Mesendoderm (in vitro differentiated cells): ENCODE measurements around the gene PAFAH2.
"Not testable (repeated sequence)": the region's sequence is repeated elsewhere in the genome, so short reads cannot be mapped to it uniquely, and the experiment has no call there.

Source experiments
- DNase-seq: peaks from one replicate; pipeline ENCODE4 v3.0.0; 2013
- H2AK5ac ChIP-seq: 2 replicates; pipeline ENCODE4 v1.6.1; 2013; ENCODE audit warnings: low read length, inconsistent platforms
- H2BK120ac ChIP-seq: 2 replicates; pipeline ENCODE4 v1.6.1; 2013; ENCODE audit warnings: low read depth, mild to moderate bottlenecking, low read length, moderate library complexity, mixed read lengths
- H2BK15ac ChIP-seq: replicated peaks from 2 replicates; pipeline ENCODE4 v1.6.1; 2013; ENCODE audit warnings: low read depth, mild to moderate bottlenecking, moderate library complexity
- H2BK5ac ChIP-seq: 2 replicates; pipeline ENCODE4 v1.6.1; 2013; ENCODE audit warnings: low read length, inconsistent platforms
- H3K18ac ChIP-seq: 2 replicates; pipeline ENCODE4 v1.6.1; 2013; ENCODE audit warnings: mild to moderate bottlenecking, low read length, mixed read lengths
- H3K23ac ChIP-seq: one replicate; pipeline ENCODE4 v1.6.1; 2013; ENCODE audit warnings: low read length
- H3K27ac ChIP-seq: 2 replicates; pipeline ENCODE4 v1.5.1; 2013; ENCODE audit warnings: low read depth, mild to moderate bottlenecking, inconsistent platforms, low read length, moderate library complexity
- H3K27me3 ChIP-seq: 2 replicates; pipeline ENCODE4 v1.6.1; 2013; ENCODE audit warnings: low read length, control low read depth, mild to moderate bottlenecking, inconsistent platforms; ENCODE audit not compliant: insufficient read depth, poor library complexity
- H3K36me3 ChIP-seq: 2 replicates; pipeline ENCODE4 v1.6.1; 2013; ENCODE audit warnings: low read length, inconsistent platforms; ENCODE audit not compliant: control insufficient read depth, insufficient read depth
- H3K4ac ChIP-seq: one replicate; pipeline ENCODE4 v1.6.1; 2013; ENCODE audit warnings: low read depth, mild to moderate bottlenecking, low read length, moderate library complexity
- H3K4me1 ChIP-seq: 2 replicates; pipeline ENCODE4 v1.6.1; 2013; ENCODE audit warnings: low read depth, low read length, inconsistent platforms; ENCODE audit not compliant: control insufficient read depth
- H3K4me2 ChIP-seq: 2 replicates; pipeline ENCODE4 v1.6.1; 2013; ENCODE audit warnings: low read length
- H3K4me3 ChIP-seq: 2 replicates; pipeline ENCODE4 v1.5.1; 2013; ENCODE audit warnings: mild to moderate bottlenecking, low read length
- H3K56ac ChIP-seq: one replicate; pipeline ENCODE4 v1.6.1; 2013; ENCODE audit warnings: low read length
- H3K79me1 ChIP-seq: 2 replicates; pipeline ENCODE4 v1.6.1; 2013; ENCODE audit warnings: low read length, inconsistent platforms
- H3K79me2 ChIP-seq: 2 replicates; pipeline ENCODE4 v1.6.1; 2013; ENCODE audit warnings: mild to moderate bottlenecking, low read length; ENCODE audit not compliant: control insufficient read depth, insufficient read depth
- H3K9ac ChIP-seq: 2 replicates; pipeline ENCODE4 v1.6.1; 2013; ENCODE audit warnings: low read length, inconsistent platforms
- H4K5ac ChIP-seq: one replicate; pipeline ENCODE4 v1.6.1; 2013; ENCODE audit warnings: low read length
- H4K8ac ChIP-seq: one replicate; pipeline ENCODE4 v1.6.1; 2013; ENCODE audit warnings: low read depth, mild to moderate bottlenecking, control low read depth, low read length, moderate library complexity
- WGBS: extraction: QIAGEN DNeasy Blood & Tissue Kit; methylation state at CpG from one replicate; pipeline ENCODE4 v1.1.7; 2013; ENCODE audit warnings: low lambda C conversion rate, missing lambda C conversion rate; ENCODE audit not compliant: insufficient coverage; ENCODE audit errors: extremely low coverage; 5-methylcytosine and 5-hydroxymethylcytosine counted together

Gene PAFAH2

GRCh38 chr1:25986773-25987172 is 11.1 kb downstream of the PAFAH2 start:
- not testable (repeated sequence) for H3K4ac ChIP-seq, H2BK120ac ChIP-seq, H3K36me3 ChIP-seq, H3K4me3 ChIP-seq, H3K56ac ChIP-seq, H2BK5ac ChIP-seq, H3K23ac ChIP-seq, H3K9ac ChIP-seq, H2BK15ac ChIP-seq, H4K5ac ChIP-seq, H4K8ac ChIP-seq, H3K18ac ChIP-seq, H3K79me2 ChIP-seq, H3K4me2 ChIP-seq, H3K27ac ChIP-seq, H3K27me3 ChIP-seq, H2AK5ac ChIP-seq, H3K4me1 ChIP-seq, DNase-seq, H3K79me1 ChIP-seq
- no CpG with 5 or more reads among the region's 10 CpGs for WGBS

GRCh38 chr1:25985670-25986069 is 12.2 kb downstream of the PAFAH2 start:
- whole genome bisulfite sequencing, result no CpG with 5 or more reads among the region's 3 CpGs
- no peak overlapping the region for H2BK15ac ChIP-seq
- H3K4me3 ChIP-seq, result no peak overlapping the region
- H2BK5ac ChIP-seq, result no peak overlapping the region
- no peak overlapping the region for H2BK120ac ChIP-seq
- no peaks in the 10 kb centered on the region for H3K27me3 ChIP-seq
- H3K4me2 ChIP-seq, result no peak overlapping the region
- no peaks in the 10 kb centered on the region for H3K79me1 ChIP-seq
- H3K36me3 ChIP-seq, result peaks cover 3% of the 10 kb centered on the region
- no peaks in the 10 kb centered on the region for H3K79me2 ChIP-seq
- no peak overlapping the region for H3K56ac ChIP-seq
- H2AK5ac ChIP-seq, result no peak overlapping the region
- peaks cover 3% of the 10 kb centered on the region for H3K4me1 ChIP-seq
- H4K8ac ChIP-seq, result no peak overlapping the region
- no peak overlapping the region for H3K9ac ChIP-seq
- no peak overlapping the region for H3K18ac ChIP-seq
- H4K5ac ChIP-seq, result no peak overlapping the region
- H3K27ac ChIP-seq, result no peak overlapping the region
- H3K4ac ChIP-seq, result no peak overlapping the region
- no peak for DNase-seq
- no peak overlapping the region for H3K23ac ChIP-seq

GRCh38 chr1:25985171-25985570 is 12.7 kb downstream of the PAFAH2 start:
- no peak for DNase-seq
- Histone ChIP-seq H3K18ac (no peak overlapping the region), H3K79me2 (no peaks in the 10 kb centered on the region), H3K9ac (no peak overlapping the region), H3K4ac (no peak overlapping the region), H4K5ac (no peak overlapping the region), H3K23ac (no peak overlapping the region), H3K27me3 (no peaks in the 10 kb centered on the region), H4K8ac (no peak overlapping the region), H2BK5ac (no peak overlapping the region), H3K79me1 (no peaks in the 10 kb centered on the region), H2AK5ac (no peak overlapping the region), H3K27ac (no peak overlapping the region), H3K4me1 (no peaks in the 10 kb centered on the region), H2BK120ac (no peak overlapping the region), H3K36me3 (peaks cover 3% of the 10 kb centered on the region), H3K4me2 (no peak overlapping the region), H3K4me3 (no peak overlapping the region), H3K56ac (no peak overlapping the region), H2BK15ac (no peak overlapping the region)
- no CpG with 5 or more reads among the region's 1 CpG for WGBS

- H3K4me1 ChIP-seq, result no peaks in the 10 kb centered on the region
- H2BK15ac ChIP-seq, result no peak overlapping the region
- no peak overlapping the region for H3K18ac ChIP-seq
- no peak overlapping the region for H4K8ac ChIP-seq
- DNase-seq, result no peak
- no peak overlapping the region for H2BK120ac ChIP-seq
- no peak overlapping the region for H3K9ac ChIP-seq
- H3K79me1 ChIP-seq, result no peaks in the 10 kb centered on the region
- no CpG with 5 or more reads among the region's 7 CpGs for WGBS
- no peak overlapping the region for H3K4me3 ChIP-seq
- no peak overlapping the region for H3K27ac ChIP-seq
- H4K5ac ChIP-seq, result no peak overlapping the region
- no peak overlapping the region for H3K4ac ChIP-seq
- no peak overlapping the region for H2AK5ac ChIP-seq
- peaks cover 3% of the 10 kb centered on the region for H3K36me3 ChIP-seq
- no peak overlapping the region for H3K56ac ChIP-seq
- no peaks in the 10 kb centered on the region for H3K79me2 ChIP-seq
- no peak overlapping the region for H2BK5ac ChIP-seq
- H3K27me3 ChIP-seq, result no peaks in the 10 kb centered on the region
- H3K23ac ChIP-seq, result no peak overlapping the region
- H3K4me2 ChIP-seq, result no peak overlapping the region
Observed at GRCh38 chr1:25979210-25979609, 18.7 kb downstream of the PAFAH2 start.

GRCh38 chr1:25978403-25978802 is 19.5 kb downstream of the PAFAH2 start:
- Histone ChIP-seq H3K4me2 (no peak overlapping the region), H3K23ac (no peak overlapping the region), H3K79me1 (no peaks in the 10 kb centered on the region), H4K5ac (no peak overlapping the region), H3K27me3 (no peaks in the 10 kb centered on the region), H2BK15ac (no peak overlapping the region), H2BK120ac (no peak overlapping the region), H3K56ac (no peak overlapping the region), H3K36me3 (peaks cover 3% of the 10 kb centered on the region), H3K9ac (no peak overlapping the region), H3K79me2 (no peaks in the 10 kb centered on the region), H3K4me1 (no peaks in the 10 kb centered on the region), H4K8ac (no peak overlapping the region), H2BK5ac (no peak overlapping the region), H3K18ac (no peak overlapping the region), H3K27ac (no peak overlapping the region), H3K4me3 (no peak overlapping the region), H3K4ac (no peak overlapping the region), H2AK5ac (no peak overlapping the region)
- no CpG with 5 or more reads among the region's 2 CpGs for WGBS
- DNase-seq, result no peak

GRCh38 chr1:25977801-25978200 is 20.1 kb downstream of the PAFAH2 start:
- no peak overlapping the region for H4K8ac ChIP-seq
- H3K4me1 ChIP-seq, result no peaks in the 10 kb centered on the region
- H2BK120ac ChIP-seq, result no peak overlapping the region
- DNase-seq, result no peak
- no peak overlapping the region for H3K18ac ChIP-seq
- H3K79me1 ChIP-seq, result no peaks in the 10 kb centered on the region
- H3K4me3 ChIP-seq, result no peak overlapping the region
- WGBS, result no CpG with 5 or more reads among the region's 5 CpGs
- H2AK5ac ChIP-seq, result no peak overlapping the region
- H3K4ac ChIP-seq, result no peak overlapping the region
- no peak overlapping the region for H3K23ac ChIP-seq
- no peak overlapping the region for H3K9ac ChIP-seq
- H3K79me2 ChIP-seq, result no peaks in the 10 kb centered on the region
- peaks cover 3% of the 10 kb centered on the region for H3K36me3 ChIP-seq
- H3K27ac ChIP-seq, result no peak overlapping the region
- H3K4me2 ChIP-seq, result no peak overlapping the region
- H3K27me3 ChIP-seq, result no peaks in the 10 kb centered on the region
- H4K5ac ChIP-seq, result no peak overlapping the region
- H2BK15ac ChIP-seq, result no peak overlapping the region
- H3K56ac ChIP-seq, result no peak overlapping the region
- no peak overlapping the region for H2BK5ac ChIP-seq
